Measurements from ENCODE around the gene COL27A1. TPM values are rescaled to one million over a fixed set of nuclear protein-coding genes. Genes with fewer than 3 reads are reported as not detected.
A peak's percentile ranks its signal among the peaks of the same experiment; 100 is the strongest.

The COL27A1 gene
- polyA plus RNA-seq, 1 of the 3 experiments (the other 2 are of a cell fraction), result 8.7 TPM

DNA sequence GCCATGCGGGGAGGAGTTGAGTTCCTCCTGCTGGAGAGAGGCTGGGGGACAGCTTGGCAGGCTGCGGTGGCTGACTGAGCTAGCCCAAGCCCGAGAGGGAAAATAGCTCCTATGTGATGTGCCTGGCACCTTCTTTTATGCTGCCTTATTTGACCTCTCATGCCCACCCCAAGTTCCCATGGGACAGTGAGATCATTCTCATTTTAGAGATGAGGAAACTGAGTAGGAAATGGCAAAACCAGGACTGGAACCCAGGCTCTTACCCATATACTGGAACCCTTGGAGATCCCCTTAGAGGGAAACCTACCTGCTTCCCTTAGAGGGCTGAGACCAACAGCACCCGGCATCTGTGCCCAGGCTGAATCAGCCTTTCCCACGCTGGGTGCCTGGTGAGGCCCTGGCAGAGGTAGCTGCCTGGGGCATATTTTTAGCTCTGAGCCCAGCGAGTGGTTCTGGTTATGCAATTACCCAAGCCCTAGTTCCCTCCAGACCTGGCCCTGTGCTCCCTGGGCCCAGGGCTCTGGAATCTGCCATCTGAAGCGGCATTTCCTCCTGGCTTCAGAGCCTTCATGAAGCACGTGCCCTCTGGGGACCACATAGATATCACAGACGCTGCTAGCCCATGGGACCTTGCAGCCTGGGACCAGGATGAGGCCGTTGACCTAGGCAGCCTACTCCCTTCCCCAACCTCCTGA is 23.6 kb downstream of the COL27A1 start:
- no peaks in the 10 kb centered on the region for H3K9me2 ChIP-seq
- no peaks in the 10 kb centered on the region for H3K79me2 ChIP-seq (ENCODE audit: insufficient read depth)
- DNase-seq, result peak; percentile 61
- no peak overlapping the region for H3K9ac ChIP-seq
- H3K4me2 ChIP-seq, result 0 out of 2 replicates have a peak overlapping the region, but pooled peaks have one; percentile 56
- CTCF ChIA-PET, result interaction anchor here (1.0 kb wide), 1 partner anchor 93 kb away, joined by 3 read pairs; no protein-coding TSS in a partner anchor
- peak overlapping the region in 1 of 2 experiments; percentile 79; a peak in 2 of 4 replicates for H3K27ac ChIP-seq (ENCODE audit: low read depth in 2 of 2, low read length in 1 of 2)
- H3K36me3 ChIP-seq (replicated peaks in 1 of 2; ENCODE audit: control insufficient read depth in 1 of 2, insufficient read depth in 2 of 2, low read length in 1 of 2), result no peaks in the 10 kb centered on the region
- no peak overlapping the region for H2AFZ ChIP-seq (ENCODE audit: low read depth)
- no peaks in the 10 kb centered on the region for H3K9me3 ChIP-seq
- 100% methylated on average over 6 of the region's 10 CpGs for WGBS (ENCODE audit: low lambda C conversion rate)
- H3F3A ChIP-seq (replicated peaks; ENCODE audit: insufficient read depth), result peaks cover 39% of the 10 kb centered on the region
- POLR2A ChIA-PET, result no interaction called here
- no peaks in the 10 kb centered on the region for H3K27me3 ChIP-seq (ENCODE audit: insufficient read depth)
- H4K20me1 ChIP-seq (ENCODE audit: insufficient read depth), result no peaks in the 10 kb centered on the region
- H3K4me3 ChIP-seq (ENCODE audit: low read depth in 2 of 2, low read length in 1 of 2), result no peak overlapping the region
- TF ChIP-seq CHD2 (IDR thresholded peaks at IDR 0.05; ENCODE audit: low read length, partially characterized antibody) (peak; percentile 54), RCOR1 (IDR thresholded peaks at IDR 0.05; ENCODE audit: low read length) (peak; percentile 49; the same call in 1 of the 2 replicates), GABPA (IDR thresholded peaks at IDR 0.05; ENCODE audit: low read depth) (no peak), ELF1 (IDR thresholded peaks at IDR 0.05) (no peak), FOXJ3 (CRISPR knock-in tag; IDR thresholded peaks at IDR 0.05) (no peak)
- TF ChIP-seq, protein P1, sequence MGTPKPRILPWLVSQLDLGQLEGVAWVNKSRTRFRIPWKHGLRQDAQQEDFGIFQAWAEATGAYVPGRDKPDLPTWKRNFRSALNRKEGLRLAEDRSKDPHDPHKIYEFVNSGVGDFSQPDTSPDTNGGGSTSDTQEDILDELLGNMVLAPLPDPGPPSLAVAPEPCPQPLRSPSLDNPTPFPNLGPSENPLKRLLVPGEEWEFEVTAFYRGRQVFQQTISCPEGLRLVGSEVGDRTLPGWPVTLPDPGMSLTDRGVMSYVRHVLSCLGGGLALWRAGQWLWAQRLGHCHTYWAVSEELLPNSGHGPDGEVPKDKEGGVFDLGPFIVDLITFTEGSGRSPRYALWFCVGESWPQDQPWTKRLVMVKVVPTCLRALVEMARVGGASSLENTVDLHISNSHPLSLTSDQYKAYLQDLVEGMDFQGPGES (IDR thresholded peaks at IDR 0.05; ENCODE audit: low read depth, low read length), result no peak
- TF ChIP-seq, protein P2, sequence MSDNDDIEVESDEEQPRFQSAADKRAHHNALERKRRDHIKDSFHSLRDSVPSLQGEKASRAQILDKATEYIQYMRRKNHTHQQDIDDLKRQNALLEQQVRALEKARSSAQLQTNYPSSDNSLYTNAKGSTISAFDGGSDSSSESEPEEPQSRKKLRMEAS (IDR thresholded peaks at IDR 0.05; ENCODE audit: low read depth), result no peak
- peaks cover 55 to 56% of the 10 kb centered on the region in 2 experiments; a peak in 3 of 4 replicates for H3K4me1 ChIP-seq (ENCODE audit: control insufficient read depth in 1 of 2, insufficient read depth in 2 of 2, low read depth in 1 of 2, low read length in 1 of 2)

DNA sequence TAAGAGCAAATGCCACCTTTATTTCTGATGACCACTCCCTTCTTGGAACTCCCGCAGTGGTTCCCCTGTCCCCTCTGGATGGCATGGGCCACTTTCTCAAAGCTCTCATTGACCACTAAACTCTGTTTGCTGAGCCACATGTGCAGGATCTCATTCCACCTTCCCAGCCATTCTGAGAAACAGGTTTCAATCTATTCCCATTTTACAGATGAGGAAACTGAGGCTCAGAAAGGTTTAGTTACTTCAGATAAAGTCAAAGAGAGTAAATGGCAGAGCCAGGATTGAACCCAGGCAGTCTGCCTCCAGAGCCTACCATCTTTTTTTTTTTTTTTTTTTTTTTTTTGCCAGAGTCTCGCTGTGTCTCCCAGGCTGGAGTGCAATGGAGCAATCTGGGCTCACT is 24.2 kb downstream of the COL27A1 start:
- DNase-seq, result no peak
- ChIA-PET POLR2A (no interaction called here), CTCF (interaction anchor here (1.0 kb wide), 1 partner anchor 93 kb away, joined by 3 read pairs; no protein-coding TSS in a partner anchor)

More for the DNA sequence above, 24.2 kb downstream of the COL27A1 start:
- Histone ChIP-seq H2AFZ (ENCODE audit: low read depth) (no peak overlapping the region), H4K20me1 (ENCODE audit: insufficient read depth) (0 out of 2 replicates have a peak, but pooled peaks cover 3% of the 10 kb centered on the region), H3K9ac (no peak overlapping the region), H3K36me3 (replicated peaks in 1 of 2; ENCODE audit: control insufficient read depth in 1 of 2, insufficient read depth in 2 of 2, low read length in 1 of 2) (no peaks in the 10 kb centered on the region), H3K9me3 (no peaks in the 10 kb centered on the region), H3K4me1 (ENCODE audit: control insufficient read depth in 1 of 2, insufficient read depth in 2 of 2, low read depth in 1 of 2, low read length in 1 of 2) (peaks cover 59 to 62% of the 10 kb centered on the region in 2 experiments; a peak in 3 of 4 replicates), H3K27me3 (ENCODE audit: insufficient read depth) (no peaks in the 10 kb centered on the region), H3K27ac (ENCODE audit: low read depth in 2 of 2, low read length in 1 of 2) (no peak overlapping the region), H3F3A (replicated peaks; ENCODE audit: insufficient read depth) (peaks cover 34% of the 10 kb centered on the region), H3K79me2 (ENCODE audit: insufficient read depth) (no peaks in the 10 kb centered on the region), H3K9me2 (no peaks in the 10 kb centered on the region), H3K4me2 (no peak overlapping the region), H3K4me3 (ENCODE audit: low read depth in 2 of 2, low read length in 1 of 2) (no peak overlapping the region)
- no peak for TF ChIP-seq RFX5 (IDR thresholded peaks at IDR 0.05; ENCODE audit: low read length)
- TF ChIP-seq ELF1 (IDR thresholded peaks at IDR 0.05), result no peak
- no peak for TF ChIP-seq RAD21 (IDR thresholded peaks at IDR 0.05; ENCODE audit: low read length)
- TF ChIP-seq GABPA (IDR thresholded peaks at IDR 0.05; ENCODE audit: low read depth), result no peak
- WGBS (ENCODE audit: low lambda C conversion rate), result 97% methylated on average over 2 of the region's 2 CpGs
